ENCODE results near the gene ARHGAP23. TPM values are rescaled to one million over a fixed set of nuclear protein-coding genes. Genes with fewer than 3 reads are reported as not detected.

The ARHGAP23 gene
- total and polyA plus RNA-seq, 10 of the 15 experiments (the other 5 are each of a cell fraction or from before 2014, with no cell fraction given): 0.23 to 5.8 (median 2.1) TPM

- TF ChIP-seq MLLT1 (IDR thresholded peaks at IDR 0.05) (peak; percentile 66; the same call in 1 of the 2 replicates), CHD4 (IDR thresholded peaks at IDR 0.05) (no peak), NBN (IDR thresholded peaks at IDR 0.05) (peak; percentile 82; the same call in 1 of the 2 replicates), ESRRA (IDR thresholded peaks at IDR 0.05; ENCODE audit: low read length) (no peak), EGR1 (IDR thresholded peaks at IDR 0.05; ENCODE audit: borderline replicate concordance in 1 of 2, low read depth in 2 of 2, low read length in 2 of 2) (peak in 1 of 2 experiments; percentile 81; a peak in 2 of 3 replicates), ZBTB33 (IDR thresholded peaks at IDR 0.05) (no peak), CBX3 (IDR thresholded peaks at IDR 0.05; ENCODE audit: borderline replicate concordance, low read depth) (no peak), MTA3 (IDR thresholded peaks at IDR 0.05; ENCODE audit: borderline replicate concordance, low read length) (no peak), KLF5 (IDR thresholded peaks at IDR 0.05; ENCODE audit: partially characterized antibody) (no peak), HDAC2 (IDR thresholded peaks at IDR 0.05) (no peak), ZBED1 (IDR thresholded peaks at IDR 0.05; ENCODE audit: borderline replicate concordance) (no peak), PKNOX1 (IDR thresholded peaks at IDR 0.05) (peak; percentile 66), SRF (IDR thresholded peaks at IDR 0.05; ENCODE audit: low read depth in 2 of 2, low read length in 2 of 2) (no peak), CREM (IDR thresholded peaks at IDR 0.05; ENCODE audit: low read depth) (no peak), MTA2 (IDR thresholded peaks at IDR 0.05; ENCODE audit: low read depth) (no peak), BHLHE40 (IDR thresholded peaks at IDR 0.05; ENCODE audit: borderline replicate concordance in 1 of 2, low read depth in 2 of 2, low read length in 1 of 2) (no peak), MXI1 (IDR thresholded peaks at IDR 0.05; ENCODE audit: low read depth, low read length) (no peak), KAT2A (conservative IDR thresholded peaks at IDR 0.05; ENCODE audit: control insufficient read depth, low read depth, low read length) (no peak), YY1 (IDR thresholded peaks at IDR 0.05; ENCODE audit: low read depth, low read length) (no peak), SKIL (IDR thresholded peaks at IDR 0.05; ENCODE audit: low read depth, poor library complexity, severe bottlenecking) (no peak), LARP7 (IDR thresholded peaks at IDR 0.05) (no peak), JUND (IDR thresholded peaks at IDR 0.05; ENCODE audit: low read depth, low read length) (no peak), POLR2A (IDR thresholded peaks at IDR 0.05; ENCODE audit: low read depth, low read length) (no peak)
- TF ChIP-seq, protein P1, sequence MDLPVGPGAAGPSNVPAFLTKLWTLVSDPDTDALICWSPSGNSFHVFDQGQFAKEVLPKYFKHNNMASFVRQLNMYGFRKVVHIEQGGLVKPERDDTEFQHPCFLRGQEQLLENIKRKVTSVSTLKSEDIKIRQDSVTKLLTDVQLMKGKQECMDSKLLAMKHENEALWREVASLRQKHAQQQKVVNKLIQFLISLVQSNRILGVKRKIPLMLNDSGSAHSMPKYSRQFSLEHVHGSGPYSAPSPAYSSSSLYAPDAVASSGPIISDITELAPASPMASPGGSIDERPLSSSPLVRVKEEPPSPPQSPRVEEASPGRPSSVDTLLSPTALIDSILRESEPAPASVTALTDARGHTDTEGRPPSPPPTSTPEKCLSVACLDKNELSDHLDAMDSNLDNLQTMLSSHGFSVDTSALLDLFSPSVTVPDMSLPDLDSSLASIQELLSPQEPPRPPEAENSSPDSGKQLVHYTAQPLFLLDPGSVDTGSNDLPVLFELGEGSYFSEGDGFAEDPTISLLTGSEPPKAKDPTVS (IDR thresholded peaks at IDR 0.05; ENCODE audit: low read depth, low read length): no peak
These were observed 131.0 kb downstream of the ARHGAP23 start (continued) for GRCh38 chr17:38559051-38559879.
